Liver (tissue), 9 donors: ENCODE measurements around the gene CLEC16A. TPM values are rescaled to one million over a fixed set of nuclear protein-coding genes. Genes with fewer than 3 reads are reported as not detected.

ENCODE experiments used
- DNase-seq: peaks from one replicate; pipeline ENCODE4 v3.0.0-alpha.2; 2017; ENCODE audit warnings: low spot score
- H3K27ac ChIP-seq, 2 donors: one replicate each; pipeline ENCODE4 v1.7.0; 2013; ENCODE audit warnings: inconsistent platforms in 2 of 2, low read length in 2 of 2, control low read depth in 1 of 2, low read depth in 1 of 2, mild to moderate bottlenecking in 1 of 2
- H3K27me3 ChIP-seq, 4 donors: one replicate each; pipeline versions ENCODE4 v1.6.1 to v1.7.0; 2013; ENCODE audit warnings: low read length in 3 of 4, inconsistent platforms in 1 of 4, mild to moderate bottlenecking in 1 of 4, moderate library complexity in 1 of 4; ENCODE audit not compliant: control insufficient read depth in 4 of 4, insufficient read depth in 4 of 4
- H3K36me3 ChIP-seq, 4 donors: one replicate each; pipeline versions ENCODE4 v1.6.1 to v1.7.0; 2013; ENCODE audit warnings: low read length in 3 of 4, mild to moderate bottlenecking in 3 of 4, low read depth in 1 of 4, moderate library complexity in 1 of 4; ENCODE audit not compliant: control insufficient read depth in 4 of 4, insufficient read depth in 3 of 4
- H3K4me1 ChIP-seq, 4 donors: one replicate each; pipeline versions ENCODE4 v1.6.1 to v1.7.0; 2013; ENCODE audit warnings: low read length in 3 of 4, mild to moderate bottlenecking in 3 of 4, moderate library complexity in 1 of 4; ENCODE audit not compliant: control insufficient read depth in 4 of 4, insufficient read depth in 4 of 4
- H3K4me3 ChIP-seq, 3 donors: one replicate each; pipeline versions ENCODE4 v1.6.1 to v1.7.0; 2013; ENCODE audit warnings: low read length in 3 of 3, control low read depth in 1 of 3, low read depth in 1 of 3, mild to moderate bottlenecking in 1 of 3
- H3K9ac ChIP-seq, 2 donors: one replicate each; pipeline ENCODE4 v1.7.0; 2013; ENCODE audit warnings: low read length in 2 of 2, mild to moderate bottlenecking in 2 of 2, moderate library complexity in 2 of 2, control low read depth in 1 of 2, low read depth in 1 of 2
- H3K9me3 ChIP-seq, 4 donors: one replicate each; pipeline versions ENCODE4 v1.6.1 to v1.7.0; 2013; ENCODE audit warnings: low read length in 3 of 4; ENCODE audit not compliant: control insufficient read depth in 4 of 4
- ATF3 ChIP-seq: IDR thresholded peaks from 2 replicates; pipeline ENCODE4 v1.6.1; 2016; ENCODE audit warnings: antibody characterized with exemption
- EGR1 ChIP-seq, 2 donors: IDR thresholded peaks; 2 replicates each; pipeline ENCODE4 v1.6.1; 2016 to 2018; ENCODE audit warnings: antibody characterized with exemption in 2 of 2, low read depth in 2 of 2
- FOXA2 ChIP-seq: IDR thresholded peaks from 2 replicates; pipeline ENCODE4 v1.6.1; 2016; ENCODE audit warnings: antibody characterized with exemption
- HNF4A ChIP-seq, 2 donors: conservative IDR thresholded peaks; 2 replicates each; pipeline ENCODE4 v1.6.1; 2016; ENCODE audit warnings: antibody characterized with exemption in 2 of 2, mild to moderate bottlenecking in 2 of 2
- HNF4G ChIP-seq: IDR thresholded peaks from 2 replicates; pipeline ENCODE4 v1.6.1; 2016; ENCODE audit warnings: antibody characterized with exemption
- JUND ChIP-seq, 2 donors: IDR thresholded peaks; 2 replicates each; pipeline ENCODE4 v1.6.1; 2016; ENCODE audit warnings: antibody characterized with exemption in 2 of 2
- NR2F2 ChIP-seq: IDR thresholded peaks from 2 replicates; pipeline ENCODE4 v1.6.1; 2016; ENCODE audit warnings: antibody characterized with exemption
- RAD21 ChIP-seq, 2 donors: IDR thresholded peaks; 2 replicates each; pipeline ENCODE4 v1.6.1; 2016; ENCODE audit warnings: antibody characterized with exemption in 2 of 2, mild to moderate bottlenecking in 2 of 2
- REST ChIP-seq: IDR thresholded peaks from 2 replicates; pipeline ENCODE4 v1.6.1; 2016; ENCODE audit warnings: antibody characterized with exemption, mild to moderate bottlenecking
- RXRA ChIP-seq, 2 donors: IDR thresholded peaks; 2 replicates each; pipeline ENCODE4 v1.6.1; 2017 to 2018; ENCODE audit warnings: antibody characterized with exemption in 2 of 2, mild to moderate bottlenecking in 1 of 2
- SP1 ChIP-seq: IDR thresholded peaks from 2 replicates; pipeline ENCODE4 v1.6.1; 2018; ENCODE audit warnings: antibody characterized with exemption, mild to moderate bottlenecking
- WGBS: extraction: QIAGEN DNeasy Blood & Tissue Kit; methylation state at CpG from one replicate; pipeline ENCODE4 v1.1.7; 2013; 5-methylcytosine and 5-hydroxymethylcytosine counted together
- polyA plus RNA-seq, 2 donors: library from polyadenylated mRNA; stranded (reverse) in 1 of 2; unstranded in 1 of 2; fragments of 200-250 nt in 1 of 2; fragments of >200 nt in 1 of 2; fragmentation: Nextera tagmentation in 1 of 2; extraction: Ambion mirVana in 1 of 2; gene quantifications; one replicate each; pipeline versions ENCODE4 v1.2.1 to v1.2.3, GENCODE V29; 2013 to 2015
- total RNA-seq, 2 donors: library from RNA; depleted of rRNA; stranded (reverse); fragments of >200 nt; gene quantifications; one replicate each; pipeline ENCODE4 v1.2.3, GENCODE V29; 2014
- TF ChIP-seq, protein P1 (sequence below): IDR thresholded peaks from 2 replicates; pipeline ENCODE4 v1.6.1; 2016; ENCODE audit warnings: antibody characterized with exemption
- TF ChIP-seq, protein P2 (sequence below): fragments of 150-350 bp; IDR thresholded peaks from 2 replicates; pipeline ENCODE4 v1.5.1; 2017; ENCODE audit warnings: improper control_type of control experiment, low read depth, low read length; ENCODE audit not compliant: missing input control
- donor health status: healthy.
- donor health status: healthy.
- donor health status: healthy.
- donor health status: healthy.
- donor health status: healthy.

The CLEC16A gene
- total and polyA plus RNA-seq, 4 donors, result 9.7 to 23.0 (median 17.4) TPM

DNA sequence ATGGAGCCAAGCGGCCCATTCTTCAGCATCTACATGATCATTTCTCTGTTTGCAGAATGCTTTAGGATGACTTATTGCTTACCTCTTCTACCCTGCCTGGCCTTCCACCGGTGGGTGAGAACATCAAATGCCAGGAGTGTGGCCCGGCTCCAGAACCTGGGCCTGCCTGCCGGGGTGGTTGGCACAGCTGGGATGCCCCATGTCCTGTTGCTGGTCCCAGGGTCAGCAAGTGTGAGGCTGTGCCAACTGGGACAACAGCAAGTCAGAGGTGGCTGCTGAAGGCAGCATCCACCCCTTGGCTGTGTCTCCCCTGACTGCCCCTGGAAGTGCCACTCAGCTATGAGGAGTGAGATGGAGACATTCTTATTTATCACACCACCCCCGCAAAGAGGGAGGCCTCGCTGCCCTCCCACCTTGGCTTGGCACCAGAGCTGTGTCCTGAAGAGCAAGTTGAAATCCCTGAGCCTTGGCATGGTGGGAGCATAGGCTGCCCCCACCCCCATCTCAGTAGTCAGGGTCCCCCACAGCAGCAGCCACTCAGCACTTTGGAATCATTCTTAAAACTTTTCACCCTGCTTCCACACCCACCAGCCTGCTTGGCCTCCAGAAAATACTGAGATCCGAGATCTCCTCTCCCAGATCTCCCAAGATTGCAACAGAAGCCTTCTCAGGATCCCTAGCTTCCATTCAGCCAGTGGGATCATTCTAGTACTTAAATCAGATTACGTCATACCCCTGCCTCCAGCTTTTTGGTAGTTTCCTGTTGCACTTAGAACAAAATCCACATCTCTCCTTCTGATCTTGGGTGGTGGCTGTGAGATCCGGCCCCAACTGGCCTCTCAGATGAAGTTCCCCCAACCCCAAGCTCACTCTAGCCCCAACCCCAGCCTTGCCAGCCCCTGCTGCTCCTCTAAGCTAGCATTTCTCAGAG is 184.1 kb downstream of the CLEC16A start:
- no peaks in the 10 kb centered on the region for H3K9me3 ChIP-seq
- peak overlapping the region in 1 of 2 donors; percentile 38 for H3K27ac ChIP-seq
- WGBS, result 74% methylated on average over 9 of the region's 9 CpGs
- H3K4me3 ChIP-seq, result no peak overlapping the region
- no peak for DNase-seq
- H3K9ac ChIP-seq, result no peak overlapping the region
- H3K27me3 ChIP-seq, result no peaks in the 10 kb centered on the region
- no peak for TF ChIP-seq REST
- peak in 1 of 2 donors; percentile 26 for TF ChIP-seq HNF4A (conservative IDR thresholded peaks at IDR 0.05)
- TF ChIP-seq RXRA (IDR thresholded peaks at IDR 0.05), result peak in 1 of 2 donors; percentile 30
- H3K36me3 ChIP-seq, result peaks cover 6 to 18% (median 11%) of the 10 kb centered on the region in 4 donors
- peaks cover 0 to 7% (median 2%) of the 10 kb centered on the region in 4 donors for H3K4me1 ChIP-seq

- Histone ChIP-seq H3K9ac (no peak overlapping the region), H3K4me3 (no peak overlapping the region), H3K27ac (no peak overlapping the region), H3K36me3 (peaks cover 3 to 12% (median 4%) of the 10 kb centered on the region in 4 donors), H3K9me3 (no peaks in the 10 kb centered on the region), H3K4me1 (peaks cover 0 to 7% (median 2%) of the 10 kb centered on the region in 4 donors), H3K27me3 (no peaks in the 10 kb centered on the region)
- 73% methylated on average over 4 of the region's 4 CpGs for WGBS
- no peak for DNase-seq
- TF ChIP-seq, protein P1, sequence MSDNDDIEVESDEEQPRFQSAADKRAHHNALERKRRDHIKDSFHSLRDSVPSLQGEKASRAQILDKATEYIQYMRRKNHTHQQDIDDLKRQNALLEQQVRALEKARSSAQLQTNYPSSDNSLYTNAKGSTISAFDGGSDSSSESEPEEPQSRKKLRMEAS, result no peak
Observed at GRCh38 chr16:11129378-11129781, 185.0 kb downstream of the CLEC16A start.

DNA sequence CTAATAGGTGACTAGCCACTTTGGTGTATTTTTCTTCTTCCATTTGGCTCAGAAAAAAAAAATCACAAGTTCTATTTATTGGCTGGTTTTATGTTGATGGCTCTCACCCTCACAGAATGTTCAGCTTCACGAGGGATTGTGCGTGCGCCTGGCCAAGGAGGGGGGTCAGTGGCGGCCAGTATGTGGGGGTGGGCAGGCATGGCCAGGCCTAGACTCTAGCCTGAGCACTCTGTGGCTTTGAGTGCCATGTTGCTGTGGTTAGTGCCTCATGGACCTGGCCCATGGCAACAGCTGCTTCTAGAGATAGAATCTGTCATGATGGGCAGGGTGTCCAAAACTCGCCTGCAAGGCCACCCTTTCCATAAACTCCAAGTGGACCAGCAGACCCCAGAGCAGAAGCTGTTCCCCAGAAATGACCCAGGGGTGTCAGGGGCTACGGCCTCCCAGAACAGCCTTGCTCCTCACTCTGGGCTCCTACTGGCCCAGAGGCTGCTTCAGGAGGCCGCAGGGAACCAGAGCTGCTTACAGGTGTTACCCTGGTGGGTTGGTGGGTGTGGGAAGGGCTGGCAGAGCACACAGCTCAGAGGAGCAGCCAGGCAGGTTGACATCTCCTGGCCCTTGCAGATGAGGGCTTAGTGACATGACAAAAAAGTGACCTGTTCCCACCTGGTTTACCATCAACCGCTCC is 186.8 kb downstream of the CLEC16A start:
- H3K36me3 ChIP-seq, result peaks cover 0 to 3% (median under 1%) of the 10 kb centered on the region in 4 donors
- no peaks in the 10 kb centered on the region for H3K9me3 ChIP-seq
- H3K27ac ChIP-seq, result no peak overlapping the region
- H3K4me1 ChIP-seq, result peaks cover 0 to 7% (median 2%) of the 10 kb centered on the region in 4 donors
- no peak for DNase-seq
- no peak overlapping the region for H3K9ac ChIP-seq
- 96% methylated on average over 8 of the region's 8 CpGs for WGBS
- no peaks in the 10 kb centered on the region for H3K27me3 ChIP-seq
- no peak overlapping the region for H3K4me3 ChIP-seq
- no peak for TF ChIP-seq JUND (IDR thresholded peaks at IDR 0.05)
- no peak for TF ChIP-seq FOXA2
- no peak for TF ChIP-seq HNF4G
- no peak for TF ChIP-seq EGR1 (IDR thresholded peaks at IDR 0.05; ENCODE audit: low read depth in 2 of 2)
- TF ChIP-seq RXRA (IDR thresholded peaks at IDR 0.05), result no peak
- TF ChIP-seq RAD21 (IDR thresholded peaks at IDR 0.05), result no peak
- TF ChIP-seq, protein P2, sequence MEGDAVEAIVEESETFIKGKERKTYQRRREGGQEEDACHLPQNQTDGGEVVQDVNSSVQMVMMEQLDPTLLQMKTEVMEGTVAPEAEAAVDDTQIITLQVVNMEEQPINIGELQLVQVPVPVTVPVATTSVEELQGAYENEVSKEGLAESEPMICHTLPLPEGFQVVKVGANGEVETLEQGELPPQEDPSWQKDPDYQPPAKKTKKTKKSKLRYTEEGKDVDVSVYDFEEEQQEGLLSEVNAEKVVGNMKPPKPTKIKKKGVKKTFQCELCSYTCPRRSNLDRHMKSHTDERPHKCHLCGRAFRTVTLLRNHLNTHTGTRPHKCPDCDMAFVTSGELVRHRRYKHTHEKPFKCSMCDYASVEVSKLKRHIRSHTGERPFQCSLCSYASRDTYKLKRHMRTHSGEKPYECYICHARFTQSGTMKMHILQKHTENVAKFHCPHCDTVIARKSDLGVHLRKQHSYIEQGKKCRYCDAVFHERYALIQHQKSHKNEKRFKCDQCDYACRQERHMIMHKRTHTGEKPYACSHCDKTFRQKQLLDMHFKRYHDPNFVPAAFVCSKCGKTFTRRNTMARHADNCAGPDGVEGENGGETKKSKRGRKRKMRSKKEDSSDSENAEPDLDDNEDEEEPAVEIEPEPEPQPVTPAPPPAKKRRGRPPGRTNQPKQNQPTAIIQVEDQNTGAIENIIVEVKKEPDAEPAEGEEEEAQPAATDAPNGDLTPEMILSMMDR, result no peak
- no peak for TF ChIP-seq NR2F2
- no peak for TF ChIP-seq REST
- no peak for TF ChIP-seq ATF3
- no peak for TF ChIP-seq SP1
- TF ChIP-seq, protein P1, result no peak
